H1 (cell line): ENCODE measurements around the gene THAP5. TPM values are rescaled to one million over a fixed set of nuclear protein-coding genes. Genes with fewer than 3 reads are reported as not detected.

Experiments
- CTCF ChIA-PET: fragments of 300-600 bp; sonication (Branson Sonifier 250); formaldehyde crosslinking; loops from one replicate; lab custom pipeline; 2021; ENCODE audit not compliant: partially characterized antibody; lab: Charles Lee
- POLR2A ChIA-PET: fragments of 300-600 bp; sonication (Branson Sonifier 250); formaldehyde crosslinking; loops from one replicate; lab custom pipeline; 2021; ENCODE audit warnings: inconsistent platforms; ENCODE audit not compliant: partially characterized antibody; lab: Charles Lee
- DNase-seq, 2 experiments: peaks; one replicate each; pipeline versions ENCODE4 v3.0.0 to v3.0.0-alpha.2; 2010 to 2022; ENCODE audit warnings: low spot score in 2 of 2, low read depth in 1 of 2, mixed read lengths in 1 of 2
- FAIRE-seq: peaks from 2 replicates; lab custom pipeline; 2011; peaks lifted over from hg19 to GRCh38; lab: Jason Lieb, UNC
- H2AFZ ChIP-seq: 2 replicates; pipeline ENCODE4 v1.8.1; 2012; ENCODE audit warnings: low read length, inconsistent platforms
- H2AK5ac ChIP-seq: 2 replicates; pipeline ENCODE4 v1.6.1; 2013; ENCODE audit warnings: low read depth, low read length
- H2BK120ac ChIP-seq: replicated peaks from 2 replicates; pipeline ENCODE3; 2013; ENCODE audit warnings: low read depth, low read length, inconsistent platforms
- H2BK12ac ChIP-seq: 2 replicates; pipeline ENCODE4 v1.6.1; 2013; ENCODE audit warnings: low read depth, low read length
- H2BK15ac ChIP-seq: 2 replicates; pipeline ENCODE4 v1.6.1; 2013; ENCODE audit warnings: low read length
- H2BK20ac ChIP-seq: 2 replicates; pipeline ENCODE4 v1.6.1; 2013; ENCODE audit warnings: low read length
- H2BK5ac ChIP-seq: 2 replicates; pipeline ENCODE4 v1.6.1; 2013; ENCODE audit warnings: low read depth, low read length
- H3K14ac ChIP-seq: 2 replicates; pipeline ENCODE4 v1.6.1; 2013; ENCODE audit warnings: inconsistent platforms; ENCODE audit not compliant: insufficient read length
- H3K18ac ChIP-seq: 2 replicates; pipeline ENCODE4 v1.6.1; 2013; ENCODE audit warnings: low read length; ENCODE audit errors: extremely low read depth
- H3K23ac ChIP-seq: 2 replicates; pipeline ENCODE4 v1.6.1; 2013; ENCODE audit warnings: inconsistent platforms; ENCODE audit not compliant: insufficient read length
- H3K23me2 ChIP-seq: 2 replicates; pipeline ENCODE4 v1.6.1; 2013; ENCODE audit warnings: low read depth, low read length
- H3K27ac ChIP-seq: 2 replicates; pipeline ENCODE4 v1.6.1; 2011; ENCODE audit warnings: low read depth, low read length, inconsistent platforms
- H3K27me3 ChIP-seq, 4 experiments: replicated peaks in 1 of 4; 1 replicate in 1 of 4; 2 replicates in 3 of 4; pipeline versions ENCODE4 v1.6.1 to v1.8.1; 2011 to 2013; ENCODE audit warnings: low read length in 3 of 4, mild to moderate bottlenecking in 3 of 4, inconsistent platforms in 2 of 4, mixed read lengths in 2 of 4, moderate library complexity in 1 of 4; ENCODE audit not compliant: control insufficient read depth in 3 of 4, insufficient read depth in 3 of 4; ENCODE audit errors: extremely low read depth in 1 of 4
- H3K36me3 ChIP-seq, 4 experiments: 2 replicates each; pipeline versions ENCODE4 v1.6.1 to v1.8.1; 2011 to 2013; ENCODE audit warnings: mild to moderate bottlenecking in 4 of 4, low read length in 3 of 4, moderate library complexity in 2 of 4, control low read depth in 1 of 4, inconsistent platforms in 1 of 4; ENCODE audit not compliant: insufficient read depth in 4 of 4, control insufficient read depth in 2 of 4
- H3K4ac ChIP-seq: replicated peaks from 2 replicates; pipeline ENCODE3; 2013; ENCODE audit warnings: low read length, low read depth, mixed read lengths, inconsistent platforms; ENCODE audit not compliant: insufficient read length
- H3K4me1 ChIP-seq, 4 experiments: replicated peaks in 1 of 4; 1 replicate in 1 of 4; 2 replicates in 3 of 4; pipeline versions ENCODE4 v1.6.1 to v1.8.1; 2011 to 2013; ENCODE audit warnings: low read length in 3 of 4, inconsistent platforms in 2 of 4, mixed read lengths in 1 of 4; ENCODE audit not compliant: insufficient read depth in 4 of 4, control insufficient read depth in 3 of 4
- H3K4me2 ChIP-seq, 2 experiments: 2 replicates each; pipeline versions ENCODE4 v1.6.1 to v1.8.1; 2011 to 2013; ENCODE audit warnings: low read depth in 2 of 2, low read length in 2 of 2, control low read depth in 1 of 2, inconsistent platforms in 1 of 2, mild to moderate bottlenecking in 1 of 2; ENCODE audit not compliant: insufficient read depth in 1 of 2
- H3K4me3 ChIP-seq, 4 experiments: fragments of 200-600, 300-600 bp in 1 of 4; sonication (generic), shearing (Covaris generic), sonication (Bioruptor Twin) in 1 of 4; 2 replicates each; pipeline versions ENCODE4 v1.5.1 to v1.8.1; 2011 to 2016; ENCODE audit warnings: low read length in 4 of 4, low read depth in 3 of 4, control low read depth in 2 of 4, inconsistent platforms in 2 of 4, mild to moderate bottlenecking in 2 of 4, mixed read lengths in 1 of 4, moderate library complexity in 1 of 4; ENCODE audit not compliant: insufficient read depth in 2 of 4; ENCODE audit errors: extremely low read depth in 1 of 4
- H3K56ac ChIP-seq: replicated peaks from 2 replicates; pipeline ENCODE3; 2013; ENCODE audit warnings: low read depth, mild to moderate bottlenecking, mixed read lengths, low read length, inconsistent platforms; ENCODE audit not compliant: insufficient read length
- H3K79me1 ChIP-seq: 2 replicates; pipeline ENCODE4 v1.6.1; 2013; ENCODE audit warnings: low read depth, low read length, control low read depth
- H3K79me2 ChIP-seq, 2 experiments: 2 replicates each; pipeline versions ENCODE4 v1.6.1 to v1.8.1; 2012 to 2013; ENCODE audit warnings: low read length in 2 of 2, mild to moderate bottlenecking in 2 of 2, inconsistent platforms in 1 of 2; ENCODE audit not compliant: insufficient read depth in 2 of 2, control insufficient read depth in 1 of 2
- H3K9ac ChIP-seq, 4 experiments: replicated peaks in 1 of 4; 1 replicate in 1 of 4; 2 replicates in 3 of 4; pipeline versions ENCODE4 v1.6.1 to v1.8.1; 2011 to 2013; ENCODE audit warnings: low read depth in 3 of 4, low read length in 3 of 4, control low read depth in 2 of 4, mild to moderate bottlenecking in 2 of 4, moderate library complexity in 2 of 4, inconsistent platforms in 1 of 4; ENCODE audit errors: extremely low read depth in 1 of 4
- H3K9me3 ChIP-seq, 2 experiments: 2 replicates each; pipeline versions ENCODE4 v1.6.1 to v1.8.1; 2012 to 2013; ENCODE audit warnings: mild to moderate bottlenecking in 2 of 2, moderate library complexity in 2 of 2, control low read depth in 1 of 2, inconsistent platforms in 1 of 2, low read depth in 1 of 2, low read length in 1 of 2, mixed read lengths in 1 of 2; ENCODE audit not compliant: insufficient read depth in 2 of 2
- H4K20me1 ChIP-seq, 2 experiments: replicated peaks in 1 of 2; 2 replicates each; pipeline versions ENCODE3 to v1.8.1; 2011 to 2013; ENCODE audit warnings: inconsistent platforms in 2 of 2, low read length in 2 of 2, mild to moderate bottlenecking in 1 of 2; ENCODE audit not compliant: insufficient read depth in 2 of 2, control insufficient read depth in 1 of 2
- H4K5ac ChIP-seq: 2 replicates; pipeline ENCODE4 v1.6.1; 2013; ENCODE audit warnings: low read length, low read depth, mixed read lengths, inconsistent platforms; ENCODE audit not compliant: insufficient read length
- H4K8ac ChIP-seq: 2 replicates; pipeline ENCODE4 v1.8.0; 2013; ENCODE audit warnings: mild to moderate bottlenecking, moderate library complexity, low read length, inconsistent platforms; ENCODE audit not compliant: insufficient read depth; ENCODE audit errors: extremely low read depth
- H4K91ac ChIP-seq: replicated peaks from 2 replicates; pipeline ENCODE3; 2013; ENCODE audit warnings: low read length, mixed read lengths, inconsistent platforms; ENCODE audit not compliant: insufficient read length
- BACH1 ChIP-seq: IDR thresholded peaks from 2 replicates; pipeline ENCODE4 v1.6.1; 2012; ENCODE audit warnings: low read length, improper control_type of control experiment
- EGR1 ChIP-seq: IDR thresholded peaks from 2 replicates; pipeline ENCODE4 v1.6.1; 2011; ENCODE audit warnings: low read depth, low read length, borderline replicate concordance
- GTF2F1 ChIP-seq: IDR thresholded peaks from 2 replicates; pipeline ENCODE4 v1.6.1; 2012; ENCODE audit warnings: low read depth, low read length, improper control_type of control experiment, borderline replicate concordance
- HDAC2 ChIP-seq, 2 experiments: fragments of 300-600 bp in 1 of 2; sonication (generic) in 1 of 2; IDR thresholded peaks; 2 replicates each; pipeline ENCODE4 v1.6.1; 2011 to 2012; ENCODE audit warnings: low read depth in 2 of 2, low read length in 2 of 2, mild to moderate bottlenecking in 2 of 2, moderate library complexity in 2 of 2, borderline replicate concordance in 1 of 2, inconsistent platforms in 1 of 2
- RAD21 ChIP-seq, 2 experiments: IDR thresholded peaks in 1 of 2; conservative IDR thresholded peaks in 1 of 2; 2 replicates each; pipeline ENCODE4 v1.6.1; 2011; ENCODE audit warnings: low read depth in 2 of 2, low read length in 2 of 2, improper control_type of control experiment in 1 of 2, inconsistent platforms in 1 of 2, mild to moderate bottlenecking in 1 of 2, moderate library complexity in 1 of 2
- RXRA ChIP-seq: IDR thresholded peaks from 2 replicates; pipeline ENCODE4 v1.6.1; 2011; ENCODE audit warnings: low read depth, mild to moderate bottlenecking, low read length, moderate library complexity; ENCODE audit not compliant: insufficient read depth
- SAP30 ChIP-seq: fragments of 300-600 bp; sonication (generic); IDR thresholded peaks from 2 replicates; pipeline ENCODE4 v1.7.1; 2012; ENCODE audit warnings: low read length, moderate library complexity, mild to moderate bottlenecking, inconsistent platforms; ENCODE audit not compliant: insufficient read depth, insufficient replicate concordance
- SIRT6 ChIP-seq: IDR thresholded peaks from one replicate; pipeline ENCODE4 v1.7.1; 2012; ENCODE audit warnings: low read length, inconsistent platforms
- WGBS, 2 experiments: shearing (Covaris generic) in 1 of 2; methylation state at CpG; one replicate each; pipeline versions ENCODE4 v1.1.6 to v1.1.7; 2013 to 2015; ENCODE audit warnings: low lambda C conversion rate in 2 of 2, mixed read lengths in 2 of 2, inconsistent platforms in 1 of 2, low coverage in 1 of 2, missing lambda C conversion rate in 1 of 2; ENCODE audit not compliant: insufficient replicate concordance in 2 of 2, insufficient coverage in 1 of 2, insufficient read length in 1 of 2; ENCODE audit errors: extremely low coverage in 1 of 2, missing lambda C conversion rate in 1 of 2; 5-methylcytosine and 5-hydroxymethylcytosine counted together
- polyA plus RNA-seq, 7 experiments: library from polyadenylated mRNA; depleted of rRNA in 3 of 7; stranded (reverse) in 5 of 7; unstranded in 2 of 7; fragments of >200 nt in 5 of 7; fragments of 200-250 nt in 2 of 7; gene quantifications; 1 replicate in 5 of 7; 2 replicates in 1 of 7; 4 replicates in 1 of 7; pipeline versions ENCODE4 v1.2.1 to v1.2.3, GENCODE V29; 2011 to 2013; ENCODE audit warnings: missing spikeins in 2 of 7, mixed read lengths in 2 of 7
- total RNA-seq: library from RNA; stranded (reverse); fragmentation: NEBNext Ultra II Directional; extraction: Animal tissue kit (Norgen Biotek cat#: 25700); gene quantifications from 2 replicates; pipeline ENCODE4 v1.2.1, GENCODE V29; 2021
- TF ChIP-seq, protein P1 (sequence below): IDR thresholded peaks from 2 replicates; pipeline ENCODE4 v1.6.1; 2011; ENCODE audit warnings: low read depth, mild to moderate bottlenecking, low read length; ENCODE audit not compliant: insufficient read depth
- TF ChIP-seq, protein P2 (sequence below): IDR thresholded peaks from 2 replicates; pipeline ENCODE4 v1.6.1; 2012; ENCODE audit warnings: low read length, inconsistent platforms

THAP5 gene
- total and polyA plus RNA-seq, 2 of the 8 experiments (the other 6 are each of a cell fraction or from before 2014, with no cell fraction given): 3.9 to 24.2 TPM

DNA sequence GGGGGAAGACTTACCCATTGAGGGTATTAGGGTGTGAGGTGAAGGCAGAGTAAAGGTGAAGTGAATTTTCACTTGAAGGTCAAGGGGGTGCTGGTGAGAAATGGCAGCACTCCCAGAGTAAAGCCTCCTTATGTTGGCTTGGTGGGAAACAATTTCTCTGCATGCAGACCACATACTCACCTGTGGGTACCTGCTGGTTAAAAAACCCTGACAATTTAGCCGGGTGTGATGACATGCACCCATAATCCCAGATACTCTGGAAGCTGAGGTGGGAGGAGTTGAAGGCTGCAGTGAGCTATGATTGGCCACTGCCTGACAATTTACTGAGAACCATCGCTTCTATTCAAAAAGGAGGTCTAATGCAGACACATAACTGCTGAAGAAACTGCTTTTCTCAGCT, 5.7 kb upstream of the THAP5 start:
- Histone ChIP-seq H3K27ac (no peak overlapping the region), H3K27me3 (no peaks in the 10 kb centered on the region), H3K14ac (no peak overlapping the region), H3K9ac (no peak overlapping the region), H2BK20ac (no peak overlapping the region), H2BK5ac (no peak overlapping the region), H4K20me1 (no peaks in the 10 kb centered on the region), H2BK15ac (no peak overlapping the region), H3K4me1 (0 out of 7 replicates have a peak, but pooled peaks cover 0 to 3% (median 0%) of the 10 kb centered on the region in 4 experiments), H2BK12ac (no peak overlapping the region), H3K4me3 (no peak overlapping the region), H3K4me2 (no peak overlapping the region), H3K18ac (no peak overlapping the region), H2BK120ac (no peak overlapping the region), H3K79me1 (peaks cover 3% of the 10 kb centered on the region; the same call in 1 of the 2 replicates), H2AK5ac (no peak overlapping the region), H3K23me2 (no peaks in the 10 kb centered on the region; the same call in 1 of the 2 replicates), H3K9me3 (peaks cover 0 to 9% of the 10 kb centered on the region in 2 experiments; a peak in 1 of 4 replicates), H2AFZ (no peak overlapping the region), H4K91ac (no peak overlapping the region), H4K8ac (no peak overlapping the region), H3K56ac (no peak overlapping the region), H3K36me3 (peaks cover 0 to 34% (median 9%) of the 10 kb centered on the region in 4 experiments; a peak in 3 of 8 replicates), H3K4ac (no peak overlapping the region), H3K23ac (no peak overlapping the region), H3K79me2 (peaks cover 0 to 39% of the 10 kb centered on the region in 2 experiments; a peak in 3 of 4 replicates), H4K5ac (no peak overlapping the region)
- WGBS, 2 experiments: 87% methylated on average over 2 of the region's 2 CpGs; no CpG with 5 or more reads in 1 of the 2 experiments
- ChIA-PET CTCF (interaction anchor here (1.2 kb wide), 1 partner anchor 45 kb away, joined by 5 read pairs; no protein-coding TSS in a partner anchor), POLR2A (no interaction called here)
- no peak for FAIRE-seq
- DNase-seq: no peak
- TF ChIP-seq RXRA (no peak), SIRT6 (no peak), HDAC2 (IDR thresholded peaks at IDR 0.05; ENCODE audit: borderline replicate concordance in 1 of 2, low read depth in 2 of 2, low read length in 2 of 2) (no peak), EGR1 (no peak), RAD21 (IDR thresholded peaks at IDR 0.05 in 1 of 2, conservative IDR thresholded peaks at IDR 0.05 in 1 of 2; ENCODE audit: low read depth in 2 of 2, low read length in 2 of 2) (no peak), SAP30 (no peak), BACH1 (no peak), GTF2F1 (no peak)
- TF ChIP-seq, protein P1, sequence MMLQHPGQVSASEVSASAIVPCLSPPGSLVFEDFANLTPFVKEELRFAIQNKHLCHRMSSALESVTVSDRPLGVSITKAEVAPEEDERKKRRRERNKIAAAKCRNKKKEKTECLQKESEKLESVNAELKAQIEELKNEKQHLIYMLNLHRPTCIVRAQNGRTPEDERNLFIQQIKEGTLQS: no peak
- TF ChIP-seq, protein P2, sequence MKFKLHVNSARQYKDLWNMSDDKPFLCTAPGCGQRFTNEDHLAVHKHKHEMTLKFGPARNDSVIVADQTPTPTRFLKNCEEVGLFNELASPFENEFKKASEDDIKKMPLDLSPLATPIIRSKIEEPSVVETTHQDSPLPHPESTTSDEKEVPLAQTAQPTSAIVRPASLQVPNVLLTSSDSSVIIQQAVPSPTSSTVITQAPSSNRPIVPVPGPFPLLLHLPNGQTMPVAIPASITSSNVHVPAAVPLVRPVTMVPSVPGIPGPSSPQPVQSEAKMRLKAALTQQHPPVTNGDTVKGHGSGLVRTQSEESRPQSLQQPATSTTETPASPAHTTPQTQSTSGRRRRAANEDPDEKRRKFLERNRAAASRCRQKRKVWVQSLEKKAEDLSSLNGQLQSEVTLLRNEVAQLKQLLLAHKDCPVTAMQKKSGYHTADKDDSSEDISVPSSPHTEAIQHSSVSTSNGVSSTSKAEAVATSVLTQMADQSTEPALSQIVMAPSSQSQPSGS: no peak
